A549 (cell line): Measurements from ENCODE around the gene NCOA7. TPM values are rescaled to one million over a fixed set of nuclear protein-coding genes. Genes with fewer than 3 reads are reported as not detected.
"Not testable (repeated sequence)": the region's sequence is repeated elsewhere in the genome, so short reads cannot be mapped to it uniquely, and the experiment has no call there.

Source experiments
- ATAC-seq, 2 experiments: fragments of 200-7000 bp in 1 of 2; fragments of >200 bp in 1 of 2; cut with Nextera tagmentation in 1 of 2; cut with Tn5 transposase in 1 of 2; 3 replicates each; pipeline versions ENCODE4 v1.8.0 to v1.9.1; 2018 to 2020; ENCODE audit warnings: mild to moderate bottlenecking in 1 of 2, moderate library complexity in 1 of 2
- CTCF ChIA-PET: fragments of 300-600 bp; sonication (Branson Sonifier 250); formaldehyde crosslinking; extraction: SDS; loops from one replicate; lab custom pipeline; 2021; ENCODE audit warnings: antibody characterized with exemption, inconsistent platforms; lab: Yijun Ruan, JAX
- POLR2A ChIA-PET: fragments of 350-600 bp; formaldehyde crosslinking; extraction: SDS; loops from one replicate; lab custom pipeline; 2021; ENCODE audit warnings: antibody characterized with exemption, inconsistent platforms; lab: Yijun Ruan, JAX
- DNase-seq, 2 experiments: peaks; one replicate each; pipeline versions ENCODE4 v3.0.0 to v3.0.0-alpha.2; 2011 to 2016; ENCODE audit warnings: low read depth in 1 of 2, low spot score in 1 of 2
- FAIRE-seq: peaks from 2 replicates; lab custom pipeline; 2011; peaks lifted over from hg19 to GRCh38; lab: Jason Lieb, UNC
- H3K27ac ChIP-seq, 2 experiments: fragments of >200 bp; sonication (Bioruptor Twin); formaldehyde crosslinking; 3 replicates each; pipeline ENCODE4 v1.5.1; 2016 to 2017
- H3K4me1 ChIP-seq: fragments of >200 bp; sonication (Bioruptor Twin); formaldehyde crosslinking; 3 replicates; pipeline ENCODE4 v1.6.1; 2016
- H3K4me2 ChIP-seq: fragments of >200 bp; sonication (Bioruptor Twin); formaldehyde crosslinking; 3 replicates; pipeline ENCODE4 v1.6.1; 2016
- H3K4me3 ChIP-seq: fragments of >200 bp; sonication (Bioruptor Twin); formaldehyde crosslinking; 3 replicates; pipeline ENCODE4 v1.5.1; 2016
- H3K9me3 ChIP-seq: fragments of >200 bp; sonication (Bioruptor Twin); formaldehyde crosslinking; 3 replicates; pipeline ENCODE4 v1.6.1; 2016
- BCL3 ChIP-seq: fragments of >200 bp; sonication (Bioruptor Twin); formaldehyde crosslinking; IDR thresholded peaks from 3 replicates; pipeline ENCODE4 v1.6.1; 2016
- CHD2 ChIP-seq: fragments of 150-350 bp; IDR thresholded peaks from 2 replicates; pipeline ENCODE4 v1.6.1; 2014; ENCODE audit warnings: low read length; ENCODE audit not compliant: partially characterized antibody
- E2F6 ChIP-seq: IDR thresholded peaks from 2 replicates; pipeline ENCODE4 v1.6.1; 2012; ENCODE audit warnings: low read depth, borderline replicate concordance
- EHF ChIP-seq: fragments of 250-450 bp; sonication (Bioruptor Pico); IDR thresholded peaks from 2 replicates; pipeline ENCODE4 v1.5.0; 2020; ENCODE audit warnings: mild to moderate bottlenecking
- EHMT2 ChIP-seq: fragments of 200-600 bp; sonication (generic); IDR thresholded peaks from 2 replicates; pipeline ENCODE4 v1.6.1; 2016; ENCODE audit warnings: antibody characterized with exemption, low read depth, mild to moderate bottlenecking, moderate library complexity
- ESRRA ChIP-seq: fragments of 150-350 bp; IDR thresholded peaks from 2 replicates; pipeline ENCODE4 v1.6.1; 2014; ENCODE audit warnings: mild to moderate bottlenecking, low read length, borderline replicate concordance
- FOXS1 ChIP-seq: fragments of 250-450 bp; sonication (Bioruptor Pico); IDR thresholded peaks from 2 replicates; pipeline ENCODE4 v1.5.0; 2020; ENCODE audit warnings: mild to moderate bottlenecking, moderate library complexity
- HEYL ChIP-seq: fragments of 250-450 bp; sonication (Bioruptor Pico); IDR thresholded peaks from 2 replicates; pipeline ENCODE4 v1.8.0; 2021; ENCODE audit warnings: mild to moderate bottlenecking, moderate library complexity
- JUN ChIP-seq, 2 experiments: fragments of >200 bp; sonication (Bioruptor Twin); formaldehyde crosslinking; IDR thresholded peaks; 2 replicates in 1 of 2; 3 replicates in 1 of 2; pipeline ENCODE4 v1.6.1; 2016 to 2017
- JUNB ChIP-seq: fragments of >200 bp; sonication (Bioruptor Twin); formaldehyde crosslinking; IDR thresholded peaks from 2 replicates; pipeline ENCODE4 v1.6.1; 2016
- MAFK ChIP-seq: fragments of 450-650 bp; IDR thresholded peaks from 2 replicates; pipeline ENCODE4 v1.6.1; 2014; ENCODE audit not compliant: partially characterized antibody
- NFE2L2 ChIP-seq: fragments of 150-350 bp; conservative IDR thresholded peaks from 2 replicates; pipeline ENCODE4 v1.6.1; 2014; ENCODE audit warnings: low read length
- POLR2AphosphoS2 ChIP-seq: conservative IDR thresholded peaks from 2 replicates; pipeline ENCODE4 v1.6.1; 2012; ENCODE audit warnings: low read length, improper control_type of control experiment, inconsistent platforms
- RARB ChIP-seq: fragments of 250-450 bp; sonication (Bioruptor Pico); IDR thresholded peaks from 2 replicates; pipeline ENCODE4 v1.8.0; 2021; ENCODE audit warnings: mild to moderate bottlenecking, moderate library complexity
- SREBF2 ChIP-seq: fragments of 450-650 bp; IDR thresholded peaks from 2 replicates; pipeline ENCODE4 v1.6.1; 2014; ENCODE audit warnings: mild to moderate bottlenecking, moderate library complexity
- USF2 ChIP-seq: fragments of 450-650 bp; IDR thresholded peaks from 2 replicates; pipeline ENCODE4 v1.6.1; 2014; ENCODE audit warnings: antibody characterized with exemption
- ZC3H11A ChIP-seq: fragments of 450-650 bp; IDR thresholded peaks from 2 replicates; pipeline ENCODE4 v1.6.1; 2014; ENCODE audit warnings: antibody characterized with exemption, mild to moderate bottlenecking
- WGBS: methylation state at CpG from one replicate; pipeline ENCODE4 v1.1.6; 2017; ENCODE audit errors: missing lambda C conversion rate; 5-methylcytosine and 5-hydroxymethylcytosine counted together
- polyA plus RNA-seq, 4 experiments: library from polyadenylated mRNA; depleted of rRNA in 3 of 4; stranded (reverse); fragments of >200 nt; fragmentation: RNase III in 1 of 4; extraction: RNeasy Plus Mini Kit Qiagen cat#74134 plus additional on column Dnase treatment in 1 of 4; gene quantifications; 2 replicates in 3 of 4; 3 replicates in 1 of 4; pipeline ENCODE4 v1.2.3, GENCODE V29; 2011 to 2017
- TF ChIP-seq, protein P1 (sequence below): fragments of 150-350 bp; IDR thresholded peaks from 2 replicates; pipeline ENCODE4 v1.6.1; 2014; ENCODE audit warnings: low read depth, mild to moderate bottlenecking, low read length

NCOA7 gene
- polyA plus RNA-seq, 2 of the 4 experiments (the other 2 are of a cell fraction): 66.4 to 195 TPM

- ChIA-PET CTCF (no interaction called here), POLR2A (no interaction called here)
- H3K9me3 ChIP-seq: no peaks in the 10 kb centered on the region
- no peak overlapping the region for H3K4me3 ChIP-seq
- FAIRE-seq: no peak
- ATAC-seq: no peak
- peaks cover 24% of the 10 kb centered on the region; the same call in 1 of the 3 replicates for H3K4me1 ChIP-seq
- H3K27ac ChIP-seq: no peak overlapping the region
- 83% methylated on average over 4 of the region's 4 CpGs for WGBS
- TF ChIP-seq CHD2 (no peak), ZC3H11A (no peak), EHF (no peak), SREBF2 (no peak), JUN (IDR thresholded peaks at IDR 0.05) (no peak), ESRRA (no peak), MAFK (no peak), NFE2L2 (no peak), JUNB (no peak), BCL3 (no peak), RARB (CRISPR knock-in tag) (no peak), USF2 (no peak), E2F6 (no peak), POLR2AphosphoS2 (no peak)
- TF ChIP-seq, protein P1, sequence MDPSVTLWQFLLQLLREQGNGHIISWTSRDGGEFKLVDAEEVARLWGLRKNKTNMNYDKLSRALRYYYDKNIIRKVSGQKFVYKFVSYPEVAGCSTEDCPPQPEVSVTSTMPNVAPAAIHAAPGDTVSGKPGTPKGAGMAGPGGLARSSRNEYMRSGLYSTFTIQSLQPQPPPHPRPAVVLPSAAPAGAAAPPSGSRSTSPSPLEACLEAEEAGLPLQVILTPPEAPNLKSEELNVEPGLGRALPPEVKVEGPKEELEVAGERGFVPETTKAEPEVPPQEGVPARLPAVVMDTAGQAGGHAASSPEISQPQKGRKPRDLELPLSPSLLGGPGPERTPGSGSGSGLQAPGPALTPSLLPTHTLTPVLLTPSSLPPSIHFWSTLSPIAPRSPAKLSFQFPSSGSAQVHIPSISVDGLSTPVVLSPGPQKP: no peak
- DNase-seq: no peak
- H3K4me2 ChIP-seq: no peak overlapping the region
Observed at GRCh38 chr6:125802943-125803377, 12.2 kb downstream of the NCOA7 start.

GRCh38 chr6:125804264-125804663, 13.5 kb downstream of the NCOA7 start:
- no peak for DNase-seq
- POLR2A ChIA-PET: no interaction called here
- TF ChIP-seq EHMT2 (no peak), FOXS1 (no peak), HEYL (no peak), SREBF2 (no peak)

DNA sequence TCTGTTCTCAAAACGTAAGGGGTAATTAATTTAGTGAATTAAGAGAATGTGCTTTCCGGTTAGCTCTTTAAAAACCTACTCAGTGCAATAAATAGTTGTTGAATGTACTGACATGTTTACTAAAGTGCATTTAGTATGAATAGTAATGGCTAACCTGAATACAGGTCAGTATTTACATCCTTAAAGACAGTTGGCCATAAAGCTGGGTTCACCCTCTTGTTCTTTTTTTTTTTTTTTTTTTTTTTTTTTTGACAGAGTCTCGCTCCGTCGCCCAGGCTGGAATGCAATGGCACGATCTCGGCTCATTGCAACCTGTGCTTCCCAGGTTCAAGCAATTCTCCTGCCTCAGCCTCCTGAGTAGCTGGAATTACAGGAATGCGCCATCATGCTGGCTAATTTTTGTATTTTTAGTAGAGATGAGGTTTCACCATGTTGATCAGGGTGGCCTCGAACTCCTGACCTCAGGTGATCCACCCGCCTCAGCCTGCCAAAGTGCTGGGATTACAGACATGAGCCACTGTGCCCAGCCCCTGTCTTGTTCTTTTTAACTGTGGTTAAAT, 14.2 kb downstream of the NCOA7 start:
- H3K4me1 ChIP-seq: peaks cover 16% of the 10 kb centered on the region; the same call in 2 of the 3 replicates
- CTCF ChIA-PET, FAIRE-seq, ATAC-seq, H3K4me3 ChIP-seq, POLR2A ChIA-PET, H3K27ac ChIP-seq, H3K9me3 ChIP-seq, H3K4me2 ChIP-seq, DNase-seq: not testable (repeated sequence)
- WGBS: 93% methylated on average over 10 of the region's 10 CpGs

More at GRCh38 chr6:125804264-125804663, 13.5 kb downstream of the NCOA7 start:
- H3K9me3 ChIP-seq: no peaks in the 10 kb centered on the region
- H3K27ac ChIP-seq: no peak overlapping the region
- peaks cover 14% of the 10 kb centered on the region; the same call in 1 of the 3 replicates for H3K4me1 ChIP-seq
- no peak overlapping the region for H3K4me2 ChIP-seq
- CTCF ChIA-PET: no interaction called here
- ATAC-seq (no peak), FAIRE-seq (no peak)
- H3K4me3 ChIP-seq: no peak overlapping the region
